NCI-H2029 treated with DMSO at 0.1 percent for 48 hours (cell line): ENCODE data around the gene PALS1.
A peak's percentile ranks its signal among the peaks of the same experiment; 100 is the strongest.

Experiments
- DNase-seq: peaks from one replicate; lab custom pipeline; 2025; lab: John Stamatoyannopoulos, UW

Gene PALS1

DNA sequence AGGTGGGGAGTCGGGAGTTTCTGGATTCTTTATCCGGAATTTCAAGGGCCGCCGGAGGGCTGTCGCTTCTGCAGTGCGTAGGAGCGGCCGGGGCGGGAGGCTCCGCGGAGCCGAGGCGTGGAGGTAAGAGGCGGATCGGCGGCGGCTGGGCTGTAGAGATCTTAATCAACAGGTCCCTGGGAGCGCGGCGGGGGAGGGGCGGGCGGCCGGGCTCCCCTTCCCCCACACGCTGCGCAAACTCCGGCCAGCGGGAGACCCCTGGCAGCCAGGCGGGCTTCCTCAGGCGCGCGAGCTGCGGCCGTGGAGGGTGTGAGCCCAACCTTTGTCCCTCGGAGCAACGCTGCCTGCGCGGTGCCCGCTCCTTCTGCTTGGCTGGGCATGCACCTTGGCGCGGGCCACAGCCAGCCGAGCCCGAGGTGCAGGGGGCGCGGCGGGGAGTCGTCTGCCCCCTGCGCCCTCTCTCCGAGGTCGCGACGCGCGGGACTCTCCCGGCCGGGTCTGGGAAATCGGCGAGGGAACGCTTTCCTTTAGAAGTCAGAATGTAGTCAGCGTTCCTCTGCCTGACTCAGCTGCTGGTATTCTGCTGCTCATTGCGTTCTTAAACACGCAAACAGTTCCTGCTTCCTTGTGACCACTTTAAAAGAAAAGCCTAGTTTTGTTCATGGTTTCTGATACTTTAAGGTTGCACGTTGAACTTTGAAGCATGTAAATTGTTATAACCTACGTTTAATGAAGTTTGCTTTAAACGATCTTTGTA, at the start of gene PALS1:
TSS of gene PALS1 (plus strand) at position 25 of the 757 bp plus-strand sequence. CDS start 37,736 bp downstream, outside the sequence.
- no peak for DNase-seq

GRCh38 chr14:67191768-67192290, 49.4 kb upstream of the PALS1 start:
- no peak for DNase-seq

- DNase-seq = no peak
Observed at GRCh38 chr14:67192366-67192765, 48.9 kb upstream of the PALS1 start.

- no peak for DNase-seq
Observed at GRCh38 chr14:67195279-67195678, 46.0 kb upstream of the PALS1 start.

GRCh38 chr14:67199016-67199415, 42.2 kb upstream of the PALS1 start:
- DNase-seq = no peak

DNA sequence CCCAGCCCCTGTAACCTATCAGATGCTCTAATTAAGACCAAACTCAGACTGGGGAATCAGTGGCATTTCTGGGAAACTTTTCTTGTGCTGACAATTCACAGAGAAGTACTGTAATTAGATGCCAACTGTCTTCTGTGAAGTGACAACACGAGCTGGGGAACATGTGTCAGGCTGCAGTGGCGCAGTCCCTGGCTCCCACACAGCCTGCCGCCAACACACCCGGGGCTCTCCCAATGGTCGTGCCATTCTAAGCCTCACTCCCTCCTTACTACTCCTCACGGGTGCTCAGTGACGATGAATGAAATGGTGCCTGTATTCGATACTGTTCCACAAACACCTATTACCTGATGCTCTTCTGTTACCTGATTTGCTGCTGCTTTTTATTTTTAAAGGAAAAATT, 33.4 kb upstream of the PALS1 start:
- DNase-seq = no peak

- no peak for DNase-seq
Observed at GRCh38 chr14:67218126-67218525, 23.1 kb upstream of the PALS1 start.

DNA sequence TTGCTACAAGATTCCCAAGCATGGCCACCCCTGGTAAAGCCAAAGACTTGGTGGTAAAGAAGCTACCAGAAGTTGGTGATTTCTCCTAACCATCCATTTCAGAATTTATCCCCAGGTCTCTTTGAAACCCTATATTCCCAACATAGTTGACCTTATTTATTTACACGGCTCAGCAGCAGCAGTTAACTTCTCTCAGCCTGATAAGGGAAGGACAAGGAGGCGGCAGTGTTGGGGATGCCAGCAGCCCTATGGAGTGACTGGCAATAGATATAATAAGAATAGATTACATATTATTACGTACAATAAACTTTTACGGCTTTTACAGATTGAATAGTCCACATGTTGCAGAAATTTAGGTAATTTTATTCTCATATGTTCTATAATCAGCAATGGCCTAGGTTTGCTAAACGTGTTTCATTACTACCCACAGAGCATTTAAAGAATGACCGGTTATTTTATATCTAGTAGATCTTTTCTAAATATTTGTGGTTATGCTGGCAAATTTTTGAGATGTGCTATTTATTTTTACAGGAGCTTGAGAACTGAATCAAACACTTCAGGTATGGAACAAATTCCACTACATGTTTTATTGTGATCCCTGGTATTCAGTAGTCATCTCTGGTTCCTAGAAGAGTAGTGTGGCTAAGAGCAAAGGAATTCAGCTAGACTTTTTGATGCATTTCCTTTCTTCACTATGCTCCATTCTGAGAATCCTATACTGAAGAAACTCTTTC, 19.8 kb upstream of the PALS1 start:
- DNase-seq = no peak

- DNase-seq = no peak
Observed at GRCh38 chr14:67221982-67222328, 19.3 kb upstream of the PALS1 start.

- no peak for DNase-seq
Observed at GRCh38 chr14:67225523-67225922, 15.7 kb upstream of the PALS1 start.

- DNase-seq = no peak
Observed at GRCh38 chr14:67228325-67228984, 12.8 kb upstream of the PALS1 start.

DNA sequence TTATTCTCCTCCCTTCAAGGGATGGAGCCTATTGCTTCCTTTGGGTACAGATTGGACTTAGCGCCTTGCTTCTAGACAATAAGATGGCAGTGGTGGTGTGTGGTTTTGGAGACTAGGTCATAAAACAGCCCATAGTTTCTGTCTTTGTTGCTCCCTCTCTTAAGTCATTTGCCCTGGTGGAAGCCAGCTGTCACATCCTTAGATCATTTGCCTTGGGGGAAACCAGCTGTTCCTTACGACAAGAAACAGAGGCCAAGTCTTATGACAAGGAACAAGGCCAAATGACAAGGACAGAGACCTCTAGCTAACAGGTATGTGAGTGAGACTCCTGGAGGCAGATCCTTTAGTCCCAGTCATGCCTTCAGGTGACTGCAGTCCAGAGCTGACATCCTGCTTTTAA, 9.2 kb upstream of the PALS1 start:
- DNase-seq = no peak

DNA sequence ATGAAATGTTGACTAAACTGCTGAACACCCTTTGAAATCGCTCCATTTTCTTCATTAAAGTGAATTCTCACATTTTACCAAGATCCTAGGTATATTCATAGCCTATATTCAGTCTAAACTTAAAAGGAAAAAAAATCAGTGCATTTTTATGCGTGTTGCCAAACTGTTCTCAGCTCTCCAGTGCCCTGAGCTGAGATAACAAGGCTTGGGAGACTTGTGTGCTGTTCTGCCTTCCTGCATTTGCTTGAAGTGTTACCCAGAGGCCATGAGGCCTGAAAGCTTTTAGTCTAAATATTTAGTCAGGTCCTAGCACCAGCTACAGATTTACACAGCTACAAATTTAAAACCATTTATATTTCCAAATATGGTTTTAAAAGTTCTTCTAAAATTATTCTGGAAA, 8.6 kb upstream of the PALS1 start:
- DNase-seq = no peak

GRCh38 chr14:67237591-67237990, 3.6 kb upstream of the PALS1 start:
- no peak for DNase-seq

GRCh38 chr14:67239582-67239981, 1.7 kb upstream of the PALS1 start:
- DNase-seq = no peak

DNA sequence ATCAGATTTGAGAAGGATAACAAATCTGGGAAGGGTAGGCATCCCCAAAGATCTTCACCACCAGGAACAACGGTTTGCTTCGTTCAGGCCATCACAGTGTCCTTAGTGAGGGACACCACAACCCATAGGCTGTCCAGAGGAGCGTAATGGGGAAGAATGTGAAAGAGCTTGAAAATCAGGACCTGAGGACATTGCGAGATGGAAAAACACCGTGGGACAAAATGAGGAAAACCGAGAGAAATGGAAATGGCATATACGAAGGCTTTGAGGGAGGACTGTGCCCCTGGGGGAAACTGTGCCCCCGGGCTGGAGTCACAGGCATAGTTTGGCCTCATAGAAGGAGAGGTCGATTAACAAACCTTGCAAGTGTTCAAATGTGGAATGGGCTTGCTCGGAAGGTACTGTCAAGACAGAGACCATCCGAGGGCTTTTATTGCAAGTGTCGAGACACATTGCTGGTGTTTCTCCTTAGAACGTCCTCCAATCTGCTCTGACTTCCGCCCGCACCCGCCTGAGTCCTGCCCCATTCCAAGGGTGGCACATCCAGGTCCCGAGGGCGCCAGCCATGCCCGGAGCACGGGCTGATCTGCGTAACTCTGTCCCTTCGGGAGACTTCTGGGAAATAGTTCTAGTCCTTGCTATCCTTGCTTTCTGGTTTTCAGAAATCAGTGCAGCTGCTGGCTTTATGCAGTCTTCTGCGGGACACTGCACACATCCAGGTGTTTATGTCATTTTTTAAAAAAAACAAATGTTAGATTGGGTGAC, 885 bp upstream of the PALS1 start:
- DNase-seq = no peak

DNA sequence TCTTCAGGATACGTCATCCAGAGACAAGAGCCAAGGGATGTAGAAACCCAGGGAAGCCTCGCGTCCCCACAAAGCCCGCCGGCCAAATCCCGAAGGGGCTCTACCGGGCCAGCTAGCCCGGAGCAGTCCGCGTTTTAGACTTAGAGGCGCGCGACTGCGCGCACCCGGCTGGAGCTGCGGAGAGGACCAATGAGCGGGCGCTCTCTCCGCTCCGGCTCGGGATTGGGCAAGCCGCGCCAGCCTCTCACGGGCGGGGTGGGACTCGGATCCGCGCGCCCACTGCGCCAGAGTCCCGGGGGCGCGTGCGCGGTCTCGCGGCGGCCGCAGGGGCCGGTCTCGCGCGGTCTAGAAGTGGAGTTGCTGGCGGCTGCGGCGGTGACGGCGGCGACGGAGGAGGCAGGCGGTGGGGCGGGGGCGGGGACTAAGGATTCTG, 241 bp upstream of the PALS1 start:
- DNase-seq = peak; percentile 35

DNA sequence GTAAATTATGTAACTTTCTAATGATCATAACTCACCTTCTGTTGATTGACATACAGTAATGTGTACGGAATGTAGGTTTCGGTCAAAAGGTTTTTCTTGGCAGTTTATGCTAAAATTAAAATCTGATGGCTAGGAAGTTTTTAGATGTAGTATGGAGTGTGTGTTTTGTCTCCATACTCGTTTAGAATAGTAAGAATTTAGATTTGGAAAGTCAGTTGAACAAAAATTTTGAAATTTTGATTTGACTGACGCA, 859 bp downstream of the PALS1 start:
- no peak for DNase-seq

DNA sequence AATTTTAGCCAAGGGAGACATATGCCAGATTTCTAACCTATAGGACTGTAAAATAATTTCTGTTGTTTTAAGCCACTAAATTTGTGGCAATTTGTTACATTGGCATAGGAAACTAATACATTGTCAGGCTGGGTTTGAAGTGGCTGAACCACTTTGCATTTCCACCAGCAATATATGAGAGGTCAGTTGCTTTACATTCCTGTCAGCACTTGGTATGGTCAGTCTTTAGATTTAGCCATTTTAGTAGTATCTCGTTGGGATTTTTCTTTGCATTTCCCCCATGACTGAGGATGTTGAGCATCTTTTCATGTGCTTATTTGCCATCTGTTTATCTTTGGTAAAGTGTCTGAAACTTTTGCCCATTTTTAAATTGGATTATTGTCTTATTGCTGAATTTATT, 3.9 kb downstream of the PALS1 start:
- DNase-seq = no peak

GRCh38 chr14:67251573-67252226, 10.5 kb downstream of the PALS1 start:
- DNase-seq = no peak

GRCh38 chr14:67253076-67253635, 11.9 kb downstream of the PALS1 start:
- DNase-seq = no peak

DNA sequence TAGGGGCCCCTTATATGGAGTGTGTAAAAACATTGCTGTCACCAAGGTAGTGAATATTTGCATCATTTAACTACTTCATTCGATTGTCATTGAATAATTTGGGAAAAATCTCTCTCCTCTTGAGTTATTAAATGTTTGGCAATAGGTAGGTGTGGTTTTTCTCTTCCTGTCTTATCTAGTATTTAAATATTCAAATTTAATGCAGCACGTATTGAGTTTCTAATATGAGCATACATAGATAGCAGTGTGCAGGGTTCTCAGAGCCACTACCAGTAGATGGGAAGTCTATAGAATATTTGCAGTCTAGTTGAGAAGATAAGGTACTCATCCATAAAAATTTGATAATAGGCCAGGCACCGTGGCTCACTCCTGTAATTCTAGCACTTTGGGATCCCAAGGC, 16.7 kb downstream of the PALS1 start:
- no peak for DNase-seq
